GM23338 (cell line): ENCODE results near the gene IGF2BP2. TPM values are rescaled to one million over a fixed set of nuclear protein-coding genes. Genes with fewer than 3 reads are reported as not detected.

Source experiments
- CREB1 ChIP-seq: fragments of 250-450 bp; sonication (Bioruptor Pico); IDR thresholded peaks from 2 replicates; pipeline ENCODE4 v1.5.0; 2020; ENCODE audit warnings: low read depth, mild to moderate bottlenecking, moderate library complexity
- EZH2phosphoT487 ChIP-seq: fragments of 200-600 bp; sonication (generic); IDR thresholded peaks from one replicate; pipeline ENCODE4 v1.8.1; 2018; ENCODE audit warnings: antibody characterized with exemption; ENCODE audit not compliant: unreplicated experiment
- NANOG ChIP-seq: IDR thresholded peaks from 2 replicates; pipeline ENCODE4 v1.6.1; 2016; ENCODE audit warnings: antibody characterized with exemption, borderline replicate concordance
- POLR2AphosphoS5 ChIP-seq: IDR thresholded peaks from 2 replicates; pipeline ENCODE4 v1.6.1; 2016; ENCODE audit warnings: antibody characterized with exemption, low read depth
- REST ChIP-seq: IDR thresholded peaks from one replicate; pipeline ENCODE4 v1.6.1; 2018; ENCODE audit warnings: antibody characterized with exemption; ENCODE audit not compliant: unreplicated experiment
- ZNF114 ChIP-seq: fragments of 250-450 bp; sonication (Bioruptor Pico); IDR thresholded peaks from 2 replicates; pipeline ENCODE4 v1.5.0; 2020; ENCODE audit warnings: mild to moderate bottlenecking, moderate library complexity
- ZNF462 ChIP-seq: fragments of 250-450 bp; sonication (Bioruptor Pico); IDR thresholded peaks from 2 replicates; pipeline ENCODE4 v1.5.0; 2020; ENCODE audit warnings: mild to moderate bottlenecking, moderate library complexity
- polyA plus RNA-seq: library from polyadenylated mRNA; unstranded; fragments of >200 nt; fragmentation: Nextera tagmentation; extraction: Ambion mirVana; gene quantifications from 2 replicates; pipeline ENCODE4 v1.2.1, GENCODE V29; 2016
- total RNA-seq: library from RNA; depleted of rRNA; stranded (reverse); fragments of >200 nt; shearing (Covaris generic); gene quantifications from 2 replicates; pipeline ENCODE4 v1.2.3, GENCODE V29; 2014

IGF2BP2 gene
- total and polyA plus RNA-seq, 2 experiments from 2014 or later, result 82.9 to 84.5 TPM

- TF ChIP-seq ZNF462 (CRISPR knock-in tag), result no peak
- no peak for TF ChIP-seq NANOG
- no peak for TF ChIP-seq EZH2phosphoT487
- TF ChIP-seq CREB1 (CRISPR knock-in tag), result no peak
- no peak for TF ChIP-seq REST
- TF ChIP-seq ZNF114 (CRISPR knock-in tag), result no peak
- TF ChIP-seq POLR2AphosphoS5, result no peak
Observed at GRCh38 chr3:185717627-185718402, 107.0 kb downstream of the IGF2BP2 start (continued).
